T1000 (cell line): ENCODE measurements around the gene NEGR1.
A peak's percentile ranks its signal among the peaks of the same experiment; 100 is the strongest.

ENCODE experiments used
- DNase-seq: peaks from one replicate; lab custom pipeline; 2025; ENCODE audit warnings: mixed read lengths; lab: John Stamatoyannopoulos, UW

NEGR1 gene

DNA sequence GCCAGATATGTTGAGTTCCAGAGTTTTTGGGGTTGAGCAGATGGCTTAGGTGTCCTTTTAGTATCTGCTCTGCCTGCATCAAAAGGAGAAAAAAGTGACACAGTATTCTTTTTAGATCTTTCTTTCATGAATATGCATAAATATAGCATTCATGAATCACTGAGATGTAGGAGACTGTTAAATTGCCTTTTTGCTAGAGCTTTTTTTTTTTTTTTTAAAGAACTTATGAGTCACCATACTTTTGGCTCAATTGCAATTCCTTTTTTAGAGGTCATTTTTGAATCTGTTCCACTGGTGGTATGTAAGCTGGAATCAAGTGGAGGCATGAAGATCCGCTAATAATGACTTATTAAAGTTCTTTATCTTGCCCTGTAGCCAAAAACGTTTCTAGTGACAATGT is 720.6 kb downstream of the NEGR1 start:
- no peak for DNase-seq

DNA sequence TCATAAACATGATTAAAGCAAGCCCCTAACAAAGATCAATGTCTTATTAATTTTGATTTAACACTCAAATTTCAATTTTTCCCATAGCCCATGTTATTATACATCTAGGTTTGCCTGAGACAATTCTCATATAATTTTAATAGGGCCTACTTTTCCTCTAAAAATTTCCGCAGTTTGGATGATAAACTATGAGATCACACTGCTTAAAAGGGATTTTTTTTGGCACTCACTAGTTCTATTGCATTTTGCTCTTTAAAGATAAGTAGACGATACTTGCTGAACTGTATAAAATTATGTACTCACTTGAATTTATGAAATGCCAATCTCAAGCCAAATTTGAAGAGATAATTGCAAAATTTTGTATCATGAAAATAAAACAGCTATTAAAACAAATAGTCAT is 721.1 kb downstream of the NEGR1 start:
- DNase-seq: no peak

- DNase-seq: no peak
Measured at GRCh38 chr1:71559880-71560279, 722.5 kb downstream of the NEGR1 start.

DNA sequence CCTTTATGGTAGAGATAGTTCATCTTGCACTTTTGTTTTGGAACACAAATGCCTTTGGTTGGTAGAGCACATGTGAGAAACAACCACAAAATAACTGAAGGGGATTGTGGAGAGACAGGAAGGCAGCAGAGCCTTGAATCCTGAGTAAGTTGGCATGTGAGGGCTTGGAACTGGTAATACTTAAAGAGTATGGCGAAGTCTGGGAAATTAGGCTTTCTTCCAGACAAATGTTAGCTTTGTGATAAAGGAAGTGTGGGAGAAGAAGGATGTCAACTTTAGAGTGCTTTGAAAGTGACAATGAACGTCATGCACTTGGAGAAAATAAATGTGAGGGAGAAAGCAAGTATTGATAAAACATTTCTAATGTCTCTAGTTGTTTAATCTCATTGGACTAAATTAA is 725.2 kb downstream of the NEGR1 start:
- DNase-seq: no peak

DNA sequence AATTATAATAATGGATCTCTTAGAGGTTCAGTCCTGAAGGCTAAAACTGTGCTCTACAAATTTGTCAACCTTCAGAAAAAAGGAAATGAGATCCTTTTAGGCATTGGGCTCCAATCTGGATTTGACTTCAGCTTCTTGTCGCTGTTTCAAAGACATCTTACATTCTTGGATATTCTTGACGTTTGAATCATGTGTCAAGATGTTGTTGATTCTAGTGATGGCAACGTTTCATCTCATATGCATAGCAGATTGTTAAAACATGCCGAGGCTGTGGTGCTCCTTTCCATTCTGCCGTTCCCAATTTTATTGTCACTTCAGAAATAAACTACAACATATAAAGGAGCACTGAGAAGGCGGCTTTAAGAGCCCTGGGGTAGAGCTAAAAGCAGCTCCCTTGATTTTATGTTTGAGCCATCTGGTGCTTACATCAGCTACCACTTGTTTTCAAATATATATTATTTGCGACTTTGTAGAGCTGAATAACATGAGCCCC is 733.9 kb downstream of the NEGR1 start:
- DNase-seq: no peak

- no peak for DNase-seq
Measured at GRCh38 chr1:71542155-71542554, 740.2 kb downstream of the NEGR1 start.

GRCh38 chr1:71533950-71534349 is 748.4 kb downstream of the NEGR1 start:
- DNase-seq: no peak

DNA sequence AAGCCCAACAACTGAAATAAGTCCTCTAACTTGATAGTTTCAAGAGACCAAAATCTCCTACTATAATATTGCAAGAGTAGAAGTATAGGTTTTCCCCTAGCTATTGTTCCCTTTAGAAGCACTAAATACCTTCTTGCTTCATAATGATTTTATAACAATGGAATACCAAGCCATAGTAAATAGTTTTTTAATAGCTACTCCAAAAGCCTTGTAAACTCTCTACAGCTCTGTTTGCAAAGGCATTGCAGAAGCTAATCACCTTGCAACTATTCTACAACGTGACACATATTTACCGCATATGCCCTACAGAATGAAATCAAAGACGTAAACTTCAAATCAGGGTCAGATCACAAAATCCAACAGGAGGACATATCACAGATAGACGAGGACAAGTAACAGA is 750.0 kb downstream of the NEGR1 start:
- DNase-seq: no peak

DNA sequence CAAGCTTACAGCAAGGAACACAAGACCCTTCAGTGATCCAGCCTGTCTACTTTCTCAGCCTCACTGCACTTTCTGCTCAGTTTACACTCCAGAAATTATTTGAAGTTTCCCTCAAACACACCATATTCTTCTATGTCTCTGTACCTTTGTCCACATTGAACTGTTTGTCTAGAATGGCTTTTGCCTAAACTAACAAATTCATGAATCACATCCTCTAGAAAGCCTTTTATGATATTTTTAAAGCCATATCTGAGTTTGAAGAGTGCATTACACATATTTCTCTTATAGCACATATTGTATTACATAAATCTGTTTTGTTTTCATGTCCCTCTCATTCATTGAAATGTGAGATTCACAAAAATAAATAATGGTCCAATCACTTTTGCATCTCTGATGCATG is 755.5 kb downstream of the NEGR1 start:
- DNase-seq: no peak

DNA sequence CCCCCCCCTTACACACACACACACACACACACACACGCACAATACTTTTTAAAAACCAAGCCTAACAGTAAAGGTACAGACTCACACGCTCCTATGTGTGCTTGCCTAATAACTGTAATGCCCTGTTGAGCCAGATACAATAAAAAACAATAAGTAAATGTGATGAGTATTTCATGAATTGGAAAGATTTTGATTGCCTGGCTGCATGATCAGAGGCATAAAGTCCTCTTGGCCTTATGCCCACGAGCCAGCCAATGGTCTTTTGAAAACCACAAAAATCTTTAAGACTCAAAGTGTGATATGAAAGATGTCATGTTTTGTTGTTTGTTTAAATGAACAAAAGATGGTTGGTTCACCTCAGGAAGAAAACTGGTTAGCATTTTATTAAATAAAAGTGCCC is 759.6 kb downstream of the NEGR1 start:
- no peak for DNase-seq

DNA sequence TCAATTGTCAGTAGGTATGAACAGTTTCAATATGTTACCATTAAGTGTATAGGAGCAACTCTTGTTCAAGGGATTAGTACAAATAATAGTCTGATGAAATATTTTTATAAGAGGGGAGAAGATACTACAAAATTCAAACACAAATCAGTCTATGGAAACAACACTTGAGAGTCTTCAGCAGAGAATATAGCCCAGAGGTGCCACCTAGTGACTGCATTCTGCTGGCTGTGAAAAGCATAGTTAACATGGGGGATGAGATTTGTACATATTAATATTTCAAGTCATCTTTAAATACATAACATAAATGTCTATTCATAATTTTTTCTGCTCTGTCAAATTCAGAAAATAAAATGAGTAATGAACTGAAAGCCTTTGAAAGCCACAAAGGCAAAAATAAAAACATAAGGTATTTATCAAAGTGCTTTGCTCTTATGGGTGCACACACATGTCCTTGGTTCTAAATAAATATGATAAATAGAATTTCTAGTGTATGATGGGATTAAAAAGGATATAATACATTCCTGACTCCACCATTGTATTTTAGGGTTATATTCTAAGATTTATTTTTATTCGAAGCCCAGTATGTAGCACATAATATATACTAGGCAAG is 760.6 kb downstream of the NEGR1 start:
- no peak for DNase-seq

DNA sequence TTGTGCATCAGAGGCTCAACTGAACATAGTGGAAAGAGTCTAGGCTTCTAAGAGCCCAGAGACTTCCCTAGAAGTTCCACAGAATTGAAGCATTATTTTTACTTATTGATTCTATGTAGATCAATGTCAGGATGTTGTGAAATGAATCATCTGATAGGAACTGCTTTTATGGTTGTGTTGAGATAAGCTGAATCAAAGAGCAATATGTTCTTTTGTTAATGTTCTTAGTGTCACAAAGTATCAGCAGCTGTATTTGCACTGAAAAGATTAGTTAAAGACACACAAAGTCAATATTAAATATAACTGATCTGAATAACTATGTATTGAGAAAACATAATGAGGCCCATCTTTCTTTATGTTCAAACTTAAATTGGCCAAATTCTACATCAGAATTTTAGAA is 770.8 kb downstream of the NEGR1 start:
- no peak for DNase-seq

DNA sequence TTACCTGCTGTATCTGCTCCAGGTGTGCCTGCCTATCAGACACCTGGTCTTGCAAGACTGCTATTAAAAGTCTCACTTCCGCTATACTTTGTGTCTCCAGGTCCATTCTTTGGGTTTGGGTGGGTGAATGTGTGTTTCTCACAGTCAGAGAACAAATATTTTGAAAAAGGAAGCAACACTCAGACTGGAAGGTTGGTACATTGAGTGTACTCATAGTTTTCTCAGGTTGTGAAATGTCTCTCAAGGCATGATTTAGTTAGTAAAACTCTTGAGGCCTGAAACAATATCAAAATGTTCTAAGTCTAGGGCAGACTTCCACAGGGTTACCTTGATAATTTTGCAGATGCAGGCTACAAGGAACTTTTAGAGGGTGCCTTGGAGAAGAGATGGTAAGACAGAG is 771.6 kb downstream of the NEGR1 start:
- no peak for DNase-seq

DNA sequence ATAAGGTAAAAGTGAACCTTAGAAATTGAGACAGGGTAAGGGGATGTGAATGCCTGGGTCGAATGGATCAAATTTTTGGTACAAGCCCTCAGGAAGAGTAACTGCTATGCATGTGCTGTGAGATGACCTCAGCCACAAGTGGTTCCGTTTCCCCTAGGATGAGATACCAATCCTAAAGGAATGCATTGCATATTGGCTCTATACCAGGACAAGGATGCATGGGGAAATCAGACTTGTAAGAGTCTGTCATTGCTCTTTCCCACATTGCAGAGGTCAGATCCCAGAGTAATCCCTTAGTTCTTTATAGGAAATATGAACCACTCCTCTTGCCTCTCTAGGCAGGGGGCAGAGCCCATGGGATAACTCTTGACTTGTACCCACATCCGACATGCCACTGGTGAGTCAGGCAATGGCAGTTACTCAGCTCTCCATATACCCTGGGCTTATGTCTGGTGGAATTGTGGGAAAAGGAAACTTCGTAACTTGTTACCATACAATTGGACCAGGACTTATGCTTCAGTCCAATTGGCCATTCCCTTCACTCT is 773.2 kb downstream of the NEGR1 start:
- DNase-seq: peak; percentile 15

- no peak for DNase-seq
Measured at GRCh38 chr1:71502006-71502405, 780.3 kb downstream of the NEGR1 start.

DNA sequence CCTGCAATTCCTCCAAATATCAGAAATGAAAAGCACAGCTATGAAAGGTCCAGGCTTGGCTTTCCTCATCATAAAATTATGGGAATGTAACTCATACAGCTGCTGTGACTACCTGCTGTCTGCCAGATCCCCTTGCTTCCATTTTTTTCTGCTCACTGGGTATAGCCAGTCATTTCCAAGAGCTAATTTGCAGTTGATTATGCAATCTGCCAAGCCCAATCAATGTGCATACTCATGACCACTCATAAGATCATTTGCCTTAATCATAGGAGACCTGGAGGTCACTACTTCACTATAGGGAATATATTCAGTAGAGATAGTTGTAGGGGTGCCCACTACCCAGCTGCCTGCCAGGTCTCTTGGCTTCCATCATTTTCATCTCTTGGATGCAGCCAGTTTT is 783.8 kb downstream of the NEGR1 start:
- no peak for DNase-seq

DNA sequence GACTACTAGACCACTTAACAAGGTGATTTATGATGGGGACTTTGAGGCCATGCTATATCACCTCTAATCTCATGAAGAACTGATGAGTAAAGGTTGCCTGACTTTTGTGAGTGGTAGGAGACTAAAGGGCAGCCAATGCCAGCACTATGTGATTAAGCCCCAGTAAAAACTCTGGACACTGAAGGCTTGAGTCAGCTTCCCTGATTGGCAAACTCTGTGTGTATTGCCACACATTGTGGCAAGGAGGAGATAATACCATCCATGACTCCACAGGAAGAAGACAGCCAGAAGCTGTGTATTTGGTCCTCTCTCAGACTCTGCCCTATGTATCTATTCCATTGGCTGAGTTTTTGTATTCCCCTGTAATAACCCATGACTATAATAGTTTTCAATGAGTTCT is 788.2 kb downstream of the NEGR1 start:
- DNase-seq: no peak

DNA sequence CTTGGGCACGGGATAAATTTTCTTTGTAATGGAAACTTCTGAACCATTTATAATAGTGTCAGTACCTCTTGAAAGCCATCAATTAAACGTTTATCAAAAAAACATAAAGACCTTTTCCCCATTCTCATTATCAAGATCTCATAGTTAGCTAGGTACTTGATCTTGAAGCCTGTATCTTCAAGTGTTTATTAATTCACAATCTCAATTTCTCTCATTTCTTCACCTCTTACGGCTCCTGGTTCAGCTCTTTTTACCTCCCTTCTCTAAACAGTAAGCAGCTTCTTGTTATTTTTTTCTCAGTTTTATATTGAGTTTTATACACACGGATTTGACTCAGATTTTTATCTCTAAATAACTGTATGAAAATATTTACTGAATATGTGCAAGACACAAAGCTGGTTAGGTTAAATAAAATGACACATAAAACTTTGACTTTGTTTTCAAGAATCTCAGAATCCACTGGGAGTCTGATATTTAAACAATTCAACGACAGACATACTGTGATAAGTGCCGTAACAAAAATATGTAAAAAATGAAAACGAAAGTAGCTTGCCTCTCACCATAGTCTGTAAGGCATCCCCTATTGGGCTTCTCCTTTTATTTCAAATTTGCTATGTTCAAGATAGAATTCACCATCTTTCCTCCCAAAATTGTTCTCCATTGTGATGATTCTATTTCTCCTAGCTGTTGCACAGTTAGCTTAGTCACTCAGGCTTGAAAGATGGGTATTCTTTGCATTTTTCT is 789.9 kb downstream of the NEGR1 start:
- no peak for DNase-seq

GRCh38 chr1:71490432-71490831 is 791.9 kb downstream of the NEGR1 start:
- DNase-seq: no peak

- DNase-seq: no peak
Measured at GRCh38 chr1:71488555-71489252, 793.6 kb downstream of the NEGR1 start.

DNA sequence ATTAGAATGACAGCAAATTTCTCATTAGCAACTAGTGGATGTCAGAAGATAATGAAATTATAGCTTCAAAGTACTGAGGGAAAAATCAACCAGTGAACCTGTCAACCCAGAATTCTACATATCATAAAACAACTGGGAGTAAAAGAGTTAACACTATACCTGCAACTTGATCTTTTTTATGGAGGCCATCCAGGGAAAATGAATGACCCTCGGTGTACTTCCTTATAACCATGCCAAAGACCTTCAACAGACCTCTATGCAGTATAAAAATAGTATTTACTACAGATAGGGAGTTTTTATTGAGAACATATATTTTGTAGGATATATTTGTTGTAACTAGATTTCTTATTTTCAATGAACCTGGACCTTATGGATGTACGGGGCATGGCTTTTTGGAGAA is 809.0 kb downstream of the NEGR1 start:
- DNase-seq: no peak

- no peak for DNase-seq
Measured at GRCh38 chr1:71465093-71465492, 817.2 kb downstream of the NEGR1 start.

DNA sequence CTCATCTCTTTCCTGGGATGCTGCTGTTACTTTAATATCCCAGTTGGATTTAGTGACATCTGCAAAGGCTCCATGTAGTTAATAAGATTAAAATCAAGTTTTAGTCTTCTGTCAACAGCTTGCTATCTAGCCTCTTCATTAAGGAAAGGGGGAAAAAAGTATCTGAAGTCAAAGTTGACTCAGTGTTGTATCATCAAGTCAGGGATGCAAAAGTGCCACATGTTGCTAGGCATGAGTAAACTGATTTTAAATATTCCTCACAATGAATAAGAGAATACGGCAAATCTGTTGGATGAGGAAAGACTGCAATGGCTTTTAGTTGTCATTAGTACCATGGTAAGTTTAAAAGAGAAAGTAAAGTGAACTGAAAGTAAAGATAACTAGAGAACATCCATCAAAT is 818.3 kb downstream of the NEGR1 start:
- DNase-seq: no peak
